ENCODE data around the gene TMEM37.

DNA sequence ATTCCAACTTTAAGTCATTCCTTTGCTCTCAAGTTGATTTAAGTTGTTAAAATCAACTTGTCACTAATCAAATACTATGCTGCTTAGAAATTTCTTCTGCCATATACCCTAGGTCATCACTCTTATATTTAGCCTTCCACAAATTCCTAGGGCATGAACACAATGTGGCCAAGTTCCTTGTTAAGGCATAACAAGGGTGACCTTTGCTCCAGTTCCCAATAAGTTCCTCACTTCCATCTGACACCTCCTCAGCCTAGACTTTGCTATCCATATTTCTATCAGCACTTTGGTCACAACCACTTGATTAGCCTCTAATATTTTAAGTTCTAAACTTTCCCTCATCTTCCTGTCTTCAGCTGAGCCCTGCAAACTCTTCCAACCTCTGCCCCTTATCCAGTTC is 9.9 kb upstream of the TMEM37 start:
- TF ChIP-seq, protein P1, sequence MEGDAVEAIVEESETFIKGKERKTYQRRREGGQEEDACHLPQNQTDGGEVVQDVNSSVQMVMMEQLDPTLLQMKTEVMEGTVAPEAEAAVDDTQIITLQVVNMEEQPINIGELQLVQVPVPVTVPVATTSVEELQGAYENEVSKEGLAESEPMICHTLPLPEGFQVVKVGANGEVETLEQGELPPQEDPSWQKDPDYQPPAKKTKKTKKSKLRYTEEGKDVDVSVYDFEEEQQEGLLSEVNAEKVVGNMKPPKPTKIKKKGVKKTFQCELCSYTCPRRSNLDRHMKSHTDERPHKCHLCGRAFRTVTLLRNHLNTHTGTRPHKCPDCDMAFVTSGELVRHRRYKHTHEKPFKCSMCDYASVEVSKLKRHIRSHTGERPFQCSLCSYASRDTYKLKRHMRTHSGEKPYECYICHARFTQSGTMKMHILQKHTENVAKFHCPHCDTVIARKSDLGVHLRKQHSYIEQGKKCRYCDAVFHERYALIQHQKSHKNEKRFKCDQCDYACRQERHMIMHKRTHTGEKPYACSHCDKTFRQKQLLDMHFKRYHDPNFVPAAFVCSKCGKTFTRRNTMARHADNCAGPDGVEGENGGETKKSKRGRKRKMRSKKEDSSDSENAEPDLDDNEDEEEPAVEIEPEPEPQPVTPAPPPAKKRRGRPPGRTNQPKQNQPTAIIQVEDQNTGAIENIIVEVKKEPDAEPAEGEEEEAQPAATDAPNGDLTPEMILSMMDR (conservative IDR thresholded peaks at IDR 0.05) = no peak
- TF ChIP-seq ZFX (IDR thresholded peaks at IDR 0.05) = no peak

Data from C4-2B (cell line).